Measurements from ENCODE around the gene IL24.

DNA sequence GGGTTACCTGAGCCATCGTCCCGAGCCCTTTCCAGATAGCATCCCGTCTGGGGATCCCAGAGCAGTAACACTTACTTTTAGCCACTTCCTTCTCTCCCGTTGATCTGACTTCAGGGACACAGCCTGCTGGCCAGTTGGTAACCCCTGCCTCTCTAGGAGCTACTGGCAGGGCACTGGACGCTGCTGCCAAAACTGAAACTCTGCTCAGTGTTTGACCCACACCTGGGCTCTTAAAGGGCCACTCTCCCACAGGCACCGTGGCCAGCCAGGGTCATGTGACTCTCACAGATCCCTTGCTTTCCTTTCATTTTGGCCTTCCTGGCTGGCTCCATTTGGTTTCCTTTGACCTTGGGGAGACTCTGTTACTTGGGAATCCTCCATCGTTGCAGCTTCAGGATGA is 49.0 kb downstream of the IL24 start, which contains the start of gene PIGR:
- TF ChIP-seq, protein P1, sequence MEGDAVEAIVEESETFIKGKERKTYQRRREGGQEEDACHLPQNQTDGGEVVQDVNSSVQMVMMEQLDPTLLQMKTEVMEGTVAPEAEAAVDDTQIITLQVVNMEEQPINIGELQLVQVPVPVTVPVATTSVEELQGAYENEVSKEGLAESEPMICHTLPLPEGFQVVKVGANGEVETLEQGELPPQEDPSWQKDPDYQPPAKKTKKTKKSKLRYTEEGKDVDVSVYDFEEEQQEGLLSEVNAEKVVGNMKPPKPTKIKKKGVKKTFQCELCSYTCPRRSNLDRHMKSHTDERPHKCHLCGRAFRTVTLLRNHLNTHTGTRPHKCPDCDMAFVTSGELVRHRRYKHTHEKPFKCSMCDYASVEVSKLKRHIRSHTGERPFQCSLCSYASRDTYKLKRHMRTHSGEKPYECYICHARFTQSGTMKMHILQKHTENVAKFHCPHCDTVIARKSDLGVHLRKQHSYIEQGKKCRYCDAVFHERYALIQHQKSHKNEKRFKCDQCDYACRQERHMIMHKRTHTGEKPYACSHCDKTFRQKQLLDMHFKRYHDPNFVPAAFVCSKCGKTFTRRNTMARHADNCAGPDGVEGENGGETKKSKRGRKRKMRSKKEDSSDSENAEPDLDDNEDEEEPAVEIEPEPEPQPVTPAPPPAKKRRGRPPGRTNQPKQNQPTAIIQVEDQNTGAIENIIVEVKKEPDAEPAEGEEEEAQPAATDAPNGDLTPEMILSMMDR (optimal IDR thresholded peaks at IDR 0.05 in 1 of 3, IDR thresholded peaks at IDR 0.05 in 1 of 3, conservative IDR thresholded peaks at IDR 0.05 in 1 of 3; ENCODE audit: extremely low read depth in 1 of 3, insufficient read depth in 2 of 3, low read length in 3 of 3): no peak
- no peak for TF ChIP-seq EZH2 (IDR thresholded peaks at IDR 0.05; ENCODE audit: low read length)
